ENCODE data around the gene FAM13A.
"Not testable (repeated sequence)": the region's sequence is repeated elsewhere in the genome, so short reads cannot be mapped to it uniquely, and the experiment has no call there.

FAM13A gene

DNA sequence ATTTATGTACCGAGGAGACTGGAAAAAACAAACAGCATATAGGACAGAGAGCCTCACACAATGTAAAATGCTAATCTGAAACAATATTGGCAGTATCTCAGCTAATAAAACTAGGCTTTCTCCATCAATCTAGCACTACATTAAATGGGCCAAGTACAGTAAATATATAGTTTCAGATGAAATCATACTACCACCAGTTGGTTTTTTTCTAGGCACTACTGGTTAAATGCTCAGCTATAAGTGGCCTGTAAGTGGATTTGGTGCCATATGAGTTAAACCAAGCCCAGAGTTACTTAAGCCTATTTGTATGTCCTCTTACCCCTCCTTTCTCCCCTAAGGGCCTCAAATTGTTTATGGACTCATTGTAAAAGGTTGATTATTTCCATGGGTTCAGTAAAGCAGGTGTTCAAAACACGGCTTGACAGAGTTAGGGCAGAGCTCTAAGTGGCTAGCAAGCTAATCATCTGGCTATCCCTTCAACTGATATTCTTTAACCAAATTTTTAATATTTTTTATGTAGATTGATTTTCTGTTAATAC, 57.5 kb downstream of the FAM13A start:
- DNase-seq (ENCODE audit: low spot score) = peak; percentile 43

DNA sequence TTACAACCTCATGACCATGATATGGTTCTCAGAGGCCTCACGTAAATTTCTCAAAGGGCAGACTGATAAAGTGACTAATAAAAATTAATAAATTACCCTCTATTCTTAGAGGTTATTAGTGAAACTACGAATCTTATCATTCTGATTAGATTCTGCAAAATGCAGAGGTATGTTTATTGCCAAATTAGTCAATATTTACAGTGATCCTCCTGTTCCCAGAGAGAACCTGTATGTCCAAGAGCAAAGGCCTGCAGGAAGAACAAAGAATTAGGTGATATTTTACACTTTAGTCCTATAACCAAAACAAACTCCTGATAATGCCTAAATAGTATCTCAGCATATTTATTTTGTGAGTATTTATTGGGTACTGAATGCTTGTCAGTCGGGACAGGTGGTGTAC, 58.1 kb downstream of the FAM13A start:
- no peak for DNase-seq (ENCODE audit: low spot score)

DNA sequence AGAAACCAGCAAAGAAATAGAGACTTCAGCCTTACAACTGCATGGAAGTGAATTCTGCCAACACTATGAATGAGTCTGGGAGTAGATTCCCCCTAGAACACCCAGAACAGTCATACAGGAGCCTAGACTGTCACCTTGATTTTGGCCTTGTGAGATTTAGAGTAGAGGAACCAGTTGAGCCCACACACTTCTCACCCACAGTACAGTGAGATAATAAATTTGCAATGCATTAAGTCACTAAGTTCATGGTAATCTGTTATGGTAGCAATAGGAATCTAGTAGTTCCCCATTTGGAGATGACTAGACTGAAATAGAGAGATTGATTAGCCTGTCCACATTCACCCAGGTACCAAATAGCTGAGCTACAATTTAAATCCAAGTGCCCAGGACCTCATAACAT, 59.0 kb downstream of the FAM13A start:
- DNase-seq (ENCODE audit: low spot score) = no peak

DNA sequence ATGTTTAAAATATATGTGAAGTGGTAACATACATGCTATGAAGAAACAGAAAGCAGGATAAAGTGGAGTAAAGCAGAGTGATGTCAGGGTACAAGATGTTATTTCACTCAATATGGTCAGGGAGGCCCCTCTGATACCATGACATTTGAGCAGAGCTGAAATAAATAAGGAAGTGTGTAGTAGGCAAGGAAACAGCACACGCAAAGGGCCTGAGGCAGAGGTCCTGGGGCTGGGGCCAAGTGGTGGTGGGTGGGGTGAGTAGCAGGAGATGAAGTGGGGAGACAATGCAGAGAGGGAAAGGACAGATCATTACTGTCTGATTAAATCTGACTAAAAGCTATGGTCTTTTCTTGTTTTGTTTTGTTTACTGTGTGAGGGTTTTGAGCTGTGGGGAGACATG, 61.1 kb downstream of the FAM13A start:
- no peak for DNase-seq (ENCODE audit: low spot score)

DNA sequence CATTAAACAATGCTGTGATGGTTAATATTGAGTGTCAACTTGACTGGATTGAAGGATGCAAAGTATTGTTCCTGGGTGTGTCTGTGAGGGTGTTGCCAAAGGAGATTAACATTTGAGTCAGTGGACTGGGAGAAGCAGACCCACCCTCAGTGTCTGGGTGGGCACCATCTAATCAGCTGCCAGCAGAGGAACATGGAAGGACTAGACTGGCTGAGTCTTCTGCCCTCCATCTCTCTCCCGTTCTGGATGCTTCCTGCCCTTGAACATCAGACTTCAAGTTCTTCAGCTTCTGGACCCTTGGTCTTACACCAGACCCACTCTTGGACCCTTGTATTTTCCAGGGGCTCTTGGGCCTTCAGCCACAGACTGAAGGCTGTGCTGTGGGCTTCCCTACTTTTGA, 61.7 kb downstream of the FAM13A start:
- DNase-seq (ENCODE audit: low spot score) = not testable (repeated sequence)

DNA sequence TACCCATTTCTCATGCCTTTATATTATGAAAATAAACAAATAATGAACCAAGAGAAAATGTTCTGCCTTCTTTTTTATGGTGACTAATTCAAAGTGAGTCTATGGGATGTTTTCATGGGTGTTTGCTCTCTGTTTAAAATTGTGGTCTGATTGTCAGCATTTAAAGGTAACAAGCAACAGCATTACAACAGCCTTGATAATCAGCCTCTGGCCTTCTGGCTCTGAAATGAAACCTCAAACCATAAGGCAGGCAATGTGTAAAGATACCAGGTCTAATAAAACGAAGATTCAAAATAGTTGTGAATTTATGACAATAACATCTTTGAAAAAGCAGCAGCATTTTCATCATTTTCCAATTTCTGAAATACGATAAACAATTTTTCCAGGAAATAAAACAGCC, 63.7 kb downstream of the FAM13A start:
- no peak for DNase-seq (ENCODE audit: low spot score)

DNA sequence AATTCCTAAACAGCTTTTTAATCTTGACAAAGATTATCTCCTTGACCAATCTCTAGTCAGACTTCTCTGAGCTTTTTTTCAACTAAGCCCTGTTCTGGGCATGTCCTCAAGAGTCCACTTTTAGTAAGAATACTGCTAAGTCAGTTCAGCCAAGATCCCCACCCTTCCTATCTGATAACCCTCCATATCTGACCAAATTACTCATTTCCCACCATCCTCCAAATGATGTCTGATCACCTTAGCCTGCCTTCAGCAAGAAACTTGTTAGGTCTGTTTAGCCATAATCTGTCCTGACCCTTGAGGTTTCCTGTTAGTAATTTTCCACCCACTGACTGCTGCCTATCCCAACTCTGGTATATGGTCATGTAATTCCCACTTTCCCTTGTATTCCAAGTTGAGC, 65.2 kb downstream of the FAM13A start:
- DNase-seq (ENCODE audit: low spot score) = no peak

DNA sequence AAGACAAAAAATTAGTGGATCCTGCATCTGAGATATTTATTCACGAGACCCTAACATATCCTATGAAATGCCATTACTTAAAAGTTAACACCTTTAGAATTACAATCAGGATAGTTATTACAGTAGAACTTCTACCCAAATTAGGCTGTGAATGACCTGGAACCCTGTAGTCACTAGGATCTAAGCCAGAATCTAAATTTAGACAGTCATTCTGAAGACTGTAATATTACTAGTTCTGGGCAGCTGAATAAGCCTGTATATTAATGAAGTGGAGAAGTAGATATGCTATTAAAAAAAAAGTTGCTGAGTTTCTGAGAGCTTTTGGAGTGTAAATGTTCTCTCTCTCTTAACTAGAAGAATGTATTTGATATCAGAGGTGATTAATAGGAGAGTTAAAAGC, 67.0 kb downstream of the FAM13A start:
- no peak for DNase-seq (ENCODE audit: low spot score)

DNA sequence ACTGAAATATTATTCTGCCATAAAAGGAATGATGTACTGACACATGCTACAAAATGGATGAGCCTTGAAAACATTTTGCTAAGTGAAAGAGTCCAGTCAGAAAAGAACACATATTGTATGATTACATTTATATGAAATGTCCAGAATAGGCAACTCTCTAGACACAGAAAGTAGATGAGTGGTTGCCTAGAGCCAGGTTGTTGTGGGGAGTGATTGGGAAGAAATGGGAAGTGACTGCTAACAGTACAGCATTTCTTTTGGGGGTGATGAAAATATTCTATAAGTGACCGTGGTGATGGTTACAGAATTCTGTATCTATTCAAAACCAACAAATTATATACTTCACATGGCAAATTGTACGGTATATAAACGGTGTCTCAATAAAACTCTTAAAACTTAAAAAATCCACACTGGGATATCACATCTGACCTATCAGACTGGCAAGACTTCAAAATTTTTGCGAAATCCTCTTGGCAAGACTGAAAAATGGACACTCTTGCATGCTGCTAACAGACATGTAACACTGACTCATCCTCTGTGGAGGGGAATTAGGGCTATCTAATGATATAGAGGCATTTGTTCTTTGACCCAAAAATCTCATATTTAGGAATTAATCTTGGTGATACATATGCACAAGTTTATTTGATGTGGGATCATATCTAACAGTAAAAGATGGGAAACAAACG, 71.8 kb downstream of the FAM13A start:
- no peak for DNase-seq (ENCODE audit: low spot score)

DNA sequence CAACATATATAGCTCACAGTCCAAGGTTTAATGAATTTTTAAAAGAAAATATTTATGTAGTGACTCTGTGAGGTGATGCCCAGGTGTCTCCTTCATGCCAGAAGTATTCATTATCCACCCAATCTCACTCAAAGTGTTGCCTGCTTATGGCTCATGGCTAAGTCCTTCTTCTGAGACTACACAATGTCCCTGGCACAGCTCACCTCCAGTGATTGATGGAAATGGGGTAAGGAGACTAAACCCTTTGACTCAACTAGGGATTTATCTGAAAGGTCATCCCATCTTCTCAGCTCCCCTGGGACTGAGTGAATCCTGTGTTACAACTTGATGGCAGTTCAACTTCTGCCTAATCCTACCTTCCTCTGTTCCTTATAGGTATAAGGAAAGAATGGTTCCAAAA, 74.2 kb downstream of the FAM13A start:
- DNase-seq (ENCODE audit: low spot score) = no peak

DNA sequence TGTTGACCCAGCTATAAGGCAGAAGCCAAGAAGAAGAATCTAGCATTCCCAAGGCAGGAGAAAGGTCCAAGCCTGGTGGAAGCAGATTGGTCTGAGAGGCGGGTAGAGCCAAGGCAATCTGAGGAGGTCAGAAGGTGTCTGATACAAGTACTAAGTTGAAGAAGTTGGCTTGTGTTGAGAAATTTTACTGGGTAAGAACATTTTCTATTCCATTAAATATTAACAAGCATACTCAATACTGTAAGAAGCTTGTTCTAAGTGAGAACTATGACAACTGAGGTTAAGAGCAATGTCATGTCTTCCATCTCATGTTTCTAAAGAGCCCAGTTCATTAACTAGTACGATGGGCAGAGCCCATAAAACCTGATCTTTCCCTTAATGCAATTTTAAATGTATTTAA, 75.0 kb downstream of the FAM13A start:
- no peak for DNase-seq (ENCODE audit: low spot score)

DNA sequence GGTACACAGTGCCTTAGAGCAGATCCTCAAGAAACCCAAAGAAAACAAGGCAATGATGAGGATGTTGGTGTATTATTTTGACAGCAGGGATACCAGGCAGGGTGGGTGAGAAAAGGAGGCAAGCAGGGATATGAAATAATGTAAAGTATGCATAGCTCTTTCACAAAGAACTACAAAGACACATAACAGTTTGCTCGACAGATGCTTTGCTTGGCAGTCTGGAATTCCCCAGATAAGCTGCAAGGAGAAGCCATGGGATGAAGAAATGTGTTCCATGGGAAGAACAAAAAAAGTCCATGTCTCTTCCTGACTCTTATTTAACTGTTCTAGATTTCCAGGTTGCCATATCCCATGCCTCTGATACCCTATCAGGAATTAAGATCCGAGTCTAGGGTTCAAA, 75.4 kb downstream of the FAM13A start:
- DNase-seq (ENCODE audit: low spot score) = no peak

DNA sequence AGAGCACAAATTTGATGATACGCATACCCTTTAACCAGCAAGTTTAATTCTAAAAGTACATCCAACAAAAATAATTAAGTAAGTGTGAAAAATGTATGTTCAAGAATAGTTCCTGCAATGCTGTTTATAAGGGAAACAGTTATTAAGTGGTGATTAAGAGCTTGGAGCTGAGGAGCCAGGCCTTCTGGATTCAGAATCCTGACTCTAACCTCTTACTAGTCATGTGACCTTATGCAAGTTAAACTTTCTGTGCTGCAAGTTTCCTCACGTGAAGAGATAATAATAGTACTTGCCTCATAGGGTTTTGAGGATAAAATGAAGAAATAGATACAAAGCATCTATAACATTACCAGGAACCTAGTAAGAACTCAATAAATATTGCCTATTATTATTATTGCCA, 77.7 kb downstream of the FAM13A start:
- DNase-seq (ENCODE audit: low spot score) = no peak

DNA sequence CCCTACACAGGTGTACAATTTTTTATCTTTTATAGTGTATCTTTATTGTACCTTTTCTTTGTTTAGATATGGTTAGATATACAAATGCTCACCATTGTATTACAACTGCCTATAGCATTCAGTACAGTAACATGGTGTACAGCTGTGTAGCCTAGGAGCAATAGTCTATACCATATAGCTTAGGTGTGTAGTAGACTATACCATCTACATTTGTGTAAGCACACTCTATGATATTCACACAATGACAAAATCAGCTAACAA, 80.3 kb downstream of the FAM13A start:
- no peak for DNase-seq (ENCODE audit: low spot score)

DNA sequence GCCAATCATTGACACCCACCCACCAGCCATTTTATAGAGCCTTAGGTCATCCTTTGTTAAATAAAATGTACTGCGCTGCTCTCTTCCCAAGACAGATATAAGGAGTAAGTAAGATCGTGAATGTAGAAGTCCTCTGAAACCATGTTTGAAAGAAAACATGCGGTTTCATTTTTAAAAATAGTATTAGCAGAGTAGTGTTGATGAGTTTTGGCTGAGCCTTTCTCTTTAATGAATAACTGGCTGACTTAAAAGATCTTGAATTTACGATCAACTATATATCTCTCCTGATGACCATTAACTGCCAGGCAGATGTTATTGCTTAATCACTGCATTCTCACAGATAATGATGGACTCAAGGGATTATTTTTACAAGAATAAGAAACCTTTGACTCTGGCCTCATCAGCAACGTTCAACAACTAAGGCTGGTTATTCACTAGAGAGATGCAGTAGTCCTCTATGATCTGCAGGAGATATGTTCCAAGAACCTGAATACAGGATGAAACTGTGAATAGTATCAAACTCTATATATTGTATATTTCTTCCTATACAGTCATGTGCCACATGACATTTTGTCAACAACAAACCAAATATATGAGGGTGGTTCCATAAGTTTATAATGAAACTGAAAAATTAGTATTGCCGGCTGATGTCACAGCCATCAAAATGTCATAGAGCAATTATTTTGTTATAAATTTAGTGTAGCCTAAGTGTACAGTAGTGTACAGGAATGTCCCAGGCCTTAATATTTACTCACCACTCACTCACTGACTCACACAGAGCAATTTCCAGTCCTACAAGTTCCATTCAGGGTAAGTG, 80.8 kb downstream of the FAM13A start:
- DNase-seq (ENCODE audit: low spot score) = no peak

DNA sequence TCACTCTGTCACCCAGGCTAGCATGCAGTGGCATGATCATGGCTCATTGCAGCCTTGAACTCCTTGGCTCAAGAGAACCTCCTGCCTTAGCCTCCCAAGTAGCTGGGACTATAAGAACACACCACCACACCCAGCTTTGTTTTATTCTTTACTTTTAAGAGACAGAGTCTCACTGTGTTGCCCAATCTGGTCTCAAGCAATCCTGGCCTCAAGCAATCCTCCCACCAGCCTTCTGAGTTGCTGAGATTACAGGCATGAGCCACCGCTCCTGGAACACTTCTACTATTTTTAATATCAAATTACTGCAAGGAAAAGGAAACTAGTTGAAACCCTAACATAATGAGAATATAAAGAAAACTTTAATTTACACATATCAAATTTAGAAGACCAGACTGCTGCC, 85.4 kb downstream of the FAM13A start:
- DNase-seq (ENCODE audit: low spot score) = no peak

DNA sequence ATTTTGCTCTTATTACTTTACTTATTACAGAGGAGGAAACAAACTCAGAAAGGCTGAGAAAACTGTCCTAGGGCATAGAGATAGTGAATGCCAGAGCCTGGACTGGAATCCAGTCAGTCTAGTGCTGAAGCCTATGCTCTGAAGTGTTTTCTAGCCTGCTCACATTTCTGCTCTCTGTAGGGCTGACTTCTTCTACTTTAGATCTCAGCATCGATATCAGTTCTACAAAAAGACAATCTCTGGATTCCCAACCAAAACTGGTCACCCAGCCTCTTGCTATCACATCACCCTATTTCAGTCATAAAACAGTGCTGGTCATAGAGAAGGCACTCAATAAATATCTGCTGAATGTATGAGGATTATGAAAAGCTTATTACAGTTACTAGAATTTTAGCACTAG, 87.2 kb downstream of the FAM13A start:
- no peak for DNase-seq (ENCODE audit: low spot score)

DNA sequence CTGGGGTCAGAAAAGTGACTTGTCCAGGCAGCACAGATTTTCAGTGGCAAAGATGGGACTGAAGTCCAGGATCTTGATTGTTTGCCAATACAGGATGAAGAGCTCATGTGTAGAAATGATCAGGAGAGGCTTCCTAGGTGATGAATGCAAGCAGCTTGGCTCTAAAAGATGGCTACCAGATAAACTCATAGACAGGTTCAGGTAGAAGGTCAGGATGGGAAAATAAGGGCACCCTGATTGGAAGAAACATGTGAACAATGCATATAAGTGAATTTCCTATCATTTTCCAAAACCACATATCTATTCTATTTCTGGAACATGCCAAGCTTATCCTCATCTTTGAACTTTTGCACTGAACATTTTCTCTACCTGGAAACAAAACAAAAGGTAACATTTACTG, 87.7 kb downstream of the FAM13A start:
- no peak for DNase-seq (ENCODE audit: low spot score)

DNA sequence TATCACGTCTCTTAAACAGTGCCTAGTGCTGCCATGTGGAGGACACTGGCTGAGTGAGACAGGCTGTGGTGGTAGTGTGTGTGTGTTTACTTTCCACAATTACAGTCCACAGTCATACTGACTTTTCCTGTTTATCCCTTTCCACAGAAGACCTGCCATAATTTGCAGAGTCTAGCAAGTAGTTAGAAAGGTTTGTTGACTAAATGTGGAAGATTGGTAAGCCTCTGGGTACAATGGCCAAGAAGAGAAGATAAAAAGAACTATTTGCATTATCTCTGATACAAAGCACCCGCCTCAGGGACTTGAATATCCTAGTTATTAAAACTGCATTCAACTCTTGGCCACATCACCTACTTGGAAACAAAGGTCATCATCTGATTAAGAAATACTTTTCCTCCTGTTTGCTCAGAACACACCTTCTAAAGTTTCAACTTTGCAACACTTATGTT, 89.1 kb downstream of the FAM13A start:
- DNase-seq (ENCODE audit: low spot score) = no peak

DNA sequence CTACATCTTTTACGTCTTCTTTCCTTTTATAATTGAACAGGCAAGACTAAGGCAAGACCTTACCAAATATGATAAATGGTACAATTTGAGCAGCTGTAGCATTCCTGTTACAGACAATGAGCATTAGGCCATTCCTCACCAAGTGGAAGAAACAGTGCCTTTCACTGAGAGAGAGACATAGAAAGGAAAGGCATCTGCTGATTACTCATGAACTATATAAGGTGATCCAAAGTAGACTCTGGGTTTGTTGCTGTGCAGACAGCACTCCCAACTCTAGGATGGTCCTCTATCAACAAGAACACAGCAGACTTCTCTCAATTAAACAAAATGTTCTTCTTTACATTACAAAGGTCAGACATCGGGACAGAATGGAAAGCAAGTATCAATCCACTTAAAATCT, 91.9 kb downstream of the FAM13A start:
- DNase-seq (ENCODE audit: low spot score) = no peak

DNA sequence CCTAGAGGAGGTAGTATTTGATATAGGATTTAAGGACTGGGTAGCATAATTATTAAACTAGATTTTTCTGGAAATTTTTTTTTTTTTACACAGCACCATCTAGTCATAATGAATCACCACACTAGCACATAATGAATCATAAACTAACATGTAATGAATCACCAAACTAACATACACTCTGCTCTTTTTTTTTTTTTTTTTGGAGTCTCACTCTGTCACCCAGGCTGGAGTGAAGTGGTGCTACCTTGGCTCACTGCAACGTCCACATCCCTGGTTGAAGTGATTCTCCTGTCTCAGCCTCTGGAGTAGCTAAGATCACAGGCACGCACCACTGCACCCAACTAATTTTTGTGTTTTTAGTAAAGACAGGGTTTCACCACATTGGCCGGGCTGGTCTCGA, 92.5 kb downstream of the FAM13A start:
- DNase-seq (ENCODE audit: low spot score) = no peak

DNA sequence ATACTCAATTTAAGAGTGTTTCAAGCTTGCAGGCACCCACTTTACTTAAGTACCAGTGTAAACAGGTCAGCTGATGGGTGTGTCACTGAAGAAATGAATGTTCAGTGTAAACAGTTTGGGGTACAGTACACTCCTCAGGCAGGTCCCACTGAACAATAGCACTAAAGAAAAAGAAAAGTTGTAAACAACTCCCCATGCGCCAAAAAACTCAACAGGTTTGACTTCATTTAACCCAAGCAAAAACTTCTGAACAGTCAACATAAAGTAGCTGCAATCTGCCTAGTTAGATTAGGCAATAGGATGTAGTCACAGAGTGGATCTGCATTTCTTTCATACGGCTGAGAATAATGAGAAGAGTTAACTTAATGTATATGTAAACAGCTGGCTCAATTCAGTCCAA, 93.2 kb downstream of the FAM13A start:
- no peak for DNase-seq (ENCODE audit: low spot score)

DNA sequence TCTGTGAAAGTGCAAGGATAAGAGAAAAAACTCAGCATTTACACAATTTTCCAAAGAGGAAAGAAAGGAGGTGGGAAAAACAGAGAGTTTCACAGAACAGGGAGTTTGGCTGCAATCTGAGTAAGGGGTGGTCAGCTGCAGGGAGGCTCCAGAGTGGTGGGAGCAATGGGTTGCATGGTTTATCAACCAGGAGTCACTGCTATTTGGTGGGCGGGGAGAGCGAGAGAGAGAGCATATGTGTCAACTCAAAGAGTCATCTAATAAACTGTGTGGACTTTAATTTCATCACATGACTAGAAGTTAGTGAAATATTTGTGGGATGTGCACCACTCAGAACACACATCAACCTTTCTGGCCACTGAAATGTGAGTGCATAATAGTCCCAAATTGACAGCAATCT, 94.6 kb downstream of the FAM13A start:
- no peak for DNase-seq (ENCODE audit: low spot score)

DNA sequence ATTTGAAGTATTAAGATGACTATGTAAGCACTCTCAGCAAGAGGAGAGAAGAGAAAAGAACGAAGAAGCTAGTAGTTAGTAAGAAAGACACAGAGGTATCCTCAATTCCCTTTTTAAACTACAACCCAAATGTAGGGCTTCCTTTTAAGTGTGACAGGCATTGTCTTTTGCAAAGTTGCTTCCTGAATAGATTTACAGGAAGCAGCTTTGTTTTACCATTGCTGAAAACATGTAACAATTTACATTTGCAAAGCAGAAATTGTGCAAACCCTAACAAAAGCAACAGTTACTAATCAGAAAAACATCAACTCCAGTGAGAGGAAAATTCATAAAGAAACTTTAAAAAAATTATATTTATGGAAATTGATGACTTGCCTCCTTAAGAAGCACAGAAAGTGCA, 96.4 kb downstream of the FAM13A start:
- DNase-seq (ENCODE audit: low spot score) = no peak

All from D341Med (cell line).